T-cell (primary cell): Measurements from ENCODE around the gene AFF4. TPM values are rescaled to one million over a fixed set of nuclear protein-coding genes. Genes with fewer than 3 reads are reported as not detected.

Experiments used
- ATAC-seq, 4 experiments: fragments of 200-7000 bp in 3 of 4; fragments of 150-1000 bp in 1 of 4; cut with Tn5 transposase; replicated peaks in 1 of 4; 1 replicate in 3 of 4; 2 replicates in 1 of 4; pipeline ENCODE4 v1.10.0; 2021; ENCODE audit warnings: moderate library complexity in 3 of 4, mild to moderate bottlenecking in 2 of 4, moderate number of reproducible peaks in 1 of 4
- CTCF ChIA-PET, 2 donors: fragments of 300-600 bp; sonication (Branson Sonifier 250); formaldehyde crosslinking; loops; one replicate each; lab custom pipeline; 2022; ENCODE audit warnings: antibody characterized with exemption in 2 of 2; lab: Charles Lee
- POLR2A ChIA-PET, 2 donors: fragments of 300-600 bp; sonication (Branson Sonifier 250); formaldehyde crosslinking; loops; one replicate each; lab custom pipeline; 2022; ENCODE audit warnings: antibody characterized with exemption in 2 of 2; lab: Charles Lee
- DNase-seq, 35 experiments: peaks; one replicate each; pipeline versions ENCODE4 v3.0.0 to v3.0.0-alpha.2; 2013 to 2023
- H3K27ac ChIP-seq: one replicate; pipeline ENCODE4 v1.5.1; 2013; ENCODE audit warnings: low read length
- H3K27me3 ChIP-seq, 2 experiments: replicated peaks in 1 of 2; 1 replicate in 1 of 2; 2 replicates in 1 of 2; pipeline versions ENCODE4 v1.6.1 to v1.7.0; 2013; ENCODE audit warnings: low read length in 1 of 2, mixed read lengths in 1 of 2; ENCODE audit not compliant: control insufficient read depth in 2 of 2, insufficient read depth in 2 of 2; ENCODE audit errors: extremely low read depth in 1 of 2
- H3K36me3 ChIP-seq, 2 donors: 1 replicate in 1 of 2; 2 replicates in 1 of 2; pipeline versions ENCODE4 v1.6.1 to v1.7.0; 2013; ENCODE audit warnings: low read length in 1 of 2; ENCODE audit not compliant: control insufficient read depth in 2 of 2, insufficient read depth in 1 of 2; ENCODE audit errors: extremely low read depth in 1 of 2
- H3K4me1 ChIP-seq, 2 experiments: 1 replicate in 1 of 2; 2 replicates in 1 of 2; pipeline versions ENCODE4 v1.6.1 to v1.7.0; 2013; ENCODE audit warnings: low read length in 2 of 2, mixed read lengths in 1 of 2; ENCODE audit not compliant: insufficient read depth in 2 of 2, control insufficient read depth in 1 of 2; ENCODE audit errors: extremely low read depth in 1 of 2
- H3K4me3 ChIP-seq, 2 donors: 1 replicate in 1 of 2; 2 replicates in 1 of 2; pipeline versions ENCODE4 v1.5.1 to v1.7.0; 2013; ENCODE audit warnings: mild to moderate bottlenecking in 2 of 2, low read length in 1 of 2, moderate library complexity in 1 of 2; ENCODE audit not compliant: control insufficient read depth in 1 of 2; ENCODE audit errors: extremely low read depth in 1 of 2
- H3K9me3 ChIP-seq: 2 replicates; pipeline ENCODE4 v1.7.0; 2013
- H3K27ac Mint-ChIP-seq, 2 donors: one replicate each; pipeline ENCODE4 v1.8.0; 2020 to 2021; ENCODE audit warnings: mild to moderate bottlenecking in 2 of 2, mixed read lengths in 2 of 2
- H3K27me3 Mint-ChIP-seq, 2 donors: one replicate each; pipeline ENCODE4 v1.8.0; 2021 to 2022; ENCODE audit warnings: mixed read lengths in 2 of 2
- H3K36me3 Mint-ChIP-seq: one replicate; pipeline ENCODE4 v1.8.0; 2021; ENCODE audit warnings: mixed read lengths
- H3K4me1 Mint-ChIP-seq, 3 donors: one replicate each; pipeline ENCODE4 v1.8.0; 2020 to 2022; ENCODE audit warnings: mixed read lengths in 3 of 3, mild to moderate bottlenecking in 1 of 3
- H3K4me3 Mint-ChIP-seq, 3 donors: one replicate each; pipeline ENCODE4 v1.8.0; 2020 to 2022; ENCODE audit warnings: mild to moderate bottlenecking in 3 of 3, mixed read lengths in 3 of 3, moderate library complexity in 3 of 3
- H3K9me3 Mint-ChIP-seq, 3 donors: one replicate each; pipeline ENCODE4 v1.8.0; 2020 to 2022; ENCODE audit warnings: mixed read lengths in 3 of 3
- WGBS: methylation state at CpG from one replicate; pipeline ENCODE4 v1.1.5; 2013; ENCODE audit warnings: missing lambda C conversion rate; ENCODE audit not compliant: insufficient coverage; 5-methylcytosine and 5-hydroxymethylcytosine counted together
- total RNA-seq, 35 experiments: library from RNA in 6 of 35; stranded (reverse) in 6 of 35; fragments of 120-200 nt in 1 of 35; gene quantifications; one replicate each; pipeline versions ENCODE4 v1.2.1 to v1.2.4 and lab custom pipeline; 2013 to 2026

The AFF4 gene
- total RNA-seq, 5 donors from 2014 or later (not counting 1 experiment from before 2014, with no cell fraction given) = 44.2 to 74.1 (median 53.0) TPM

DNA sequence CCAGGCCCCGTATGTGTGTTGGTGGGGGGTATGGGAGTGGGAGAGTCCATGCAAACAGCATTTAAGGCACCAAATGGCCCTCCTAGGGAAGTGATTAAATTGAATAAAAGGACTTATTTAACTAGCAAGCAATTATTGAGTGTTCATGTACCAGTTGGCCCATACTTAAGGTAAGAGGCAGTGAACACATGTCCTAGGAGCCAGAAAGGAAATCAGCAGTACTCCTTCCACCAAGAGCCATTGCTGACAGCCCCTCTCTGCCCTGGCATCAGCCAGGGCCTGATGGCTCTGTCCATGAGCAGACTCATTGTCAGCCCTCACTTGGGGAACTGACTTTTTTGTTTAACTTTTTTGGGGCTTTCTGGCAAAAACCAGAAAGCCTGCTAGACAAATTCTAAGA is 122.5 kb downstream of the AFF4 start:
- ATAC-seq (no peak), DNase-seq (no peak)
- no CpG with 5 or more reads among the region's 1 CpG for WGBS
- ChIA-PET POLR2A (interaction anchor here (0.5 to 0.7 kb wide), 2 partner anchors 387 to 520 kb away, joined by 3 to 5 read pairs; no protein-coding TSS in a partner anchor), CTCF (no interaction called here)
- no peaks in the 10 kb centered on the region for H3K4me1 ChIP-seq
- Mint-ChIP-seq H3K9me3 (no peaks in the 10 kb centered on the region), H3K27ac (no peak overlapping the region), H3K4me3 (no peak overlapping the region), H3K4me1 (no peaks in the 10 kb centered on the region), H3K27me3 (no peaks in the 10 kb centered on the region), H3K36me3 (no peaks in the 10 kb centered on the region)
- H3K36me3 ChIP-seq = no peaks in the 10 kb centered on the region
- no peak overlapping the region for H3K27ac ChIP-seq
- peaks cover 0 to 4% of the 10 kb centered on the region in 2 experiments for H3K27me3 ChIP-seq
- no peak overlapping the region for H3K4me3 ChIP-seq
- no peaks in the 10 kb centered on the region for H3K9me3 ChIP-seq

DNA sequence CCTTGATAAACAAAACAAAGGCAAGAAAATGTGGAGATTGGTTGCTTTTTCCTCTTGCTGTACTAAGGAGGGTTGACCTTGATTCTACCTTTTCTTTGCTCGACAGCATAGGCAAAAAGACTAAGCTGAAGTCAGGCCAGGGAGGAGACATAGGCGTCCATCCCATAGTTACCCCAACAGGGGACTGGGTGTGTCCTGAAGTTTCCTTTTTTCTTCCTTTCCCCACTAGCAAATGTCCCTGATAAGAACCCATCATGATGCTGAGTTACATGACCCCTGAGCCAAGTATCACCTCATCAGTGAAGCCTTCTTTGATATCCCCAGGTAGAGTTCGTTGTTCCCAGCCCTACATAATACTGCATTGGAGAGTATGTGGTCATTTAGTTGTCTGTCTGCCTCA is 123.1 kb downstream of the AFF4 start:
- H3K9me3 ChIP-seq = no peaks in the 10 kb centered on the region
- H3K27ac Mint-ChIP-seq = no peak overlapping the region
- H3K4me1 Mint-ChIP-seq = no peaks in the 10 kb centered on the region
- H3K4me1 ChIP-seq = no peaks in the 10 kb centered on the region
- ChIA-PET CTCF (no interaction called here), POLR2A (no interaction called here)
- no peaks in the 10 kb centered on the region for H3K36me3 ChIP-seq
- no peak overlapping the region for H3K4me3 Mint-ChIP-seq
- ATAC-seq (no peak), DNase-seq (no peak)
- H3K27me3 ChIP-seq = peaks cover 0 to 4% of the 10 kb centered on the region in 2 experiments
- H3K27me3 Mint-ChIP-seq = no peaks in the 10 kb centered on the region
- no peaks in the 10 kb centered on the region for H3K36me3 Mint-ChIP-seq
- no peak overlapping the region for H3K27ac ChIP-seq
- no peak overlapping the region for H3K4me3 ChIP-seq
- H3K9me3 Mint-ChIP-seq = no peaks in the 10 kb centered on the region
- 88% methylated on average over 1 of the region's 3 CpGs for WGBS

DNA sequence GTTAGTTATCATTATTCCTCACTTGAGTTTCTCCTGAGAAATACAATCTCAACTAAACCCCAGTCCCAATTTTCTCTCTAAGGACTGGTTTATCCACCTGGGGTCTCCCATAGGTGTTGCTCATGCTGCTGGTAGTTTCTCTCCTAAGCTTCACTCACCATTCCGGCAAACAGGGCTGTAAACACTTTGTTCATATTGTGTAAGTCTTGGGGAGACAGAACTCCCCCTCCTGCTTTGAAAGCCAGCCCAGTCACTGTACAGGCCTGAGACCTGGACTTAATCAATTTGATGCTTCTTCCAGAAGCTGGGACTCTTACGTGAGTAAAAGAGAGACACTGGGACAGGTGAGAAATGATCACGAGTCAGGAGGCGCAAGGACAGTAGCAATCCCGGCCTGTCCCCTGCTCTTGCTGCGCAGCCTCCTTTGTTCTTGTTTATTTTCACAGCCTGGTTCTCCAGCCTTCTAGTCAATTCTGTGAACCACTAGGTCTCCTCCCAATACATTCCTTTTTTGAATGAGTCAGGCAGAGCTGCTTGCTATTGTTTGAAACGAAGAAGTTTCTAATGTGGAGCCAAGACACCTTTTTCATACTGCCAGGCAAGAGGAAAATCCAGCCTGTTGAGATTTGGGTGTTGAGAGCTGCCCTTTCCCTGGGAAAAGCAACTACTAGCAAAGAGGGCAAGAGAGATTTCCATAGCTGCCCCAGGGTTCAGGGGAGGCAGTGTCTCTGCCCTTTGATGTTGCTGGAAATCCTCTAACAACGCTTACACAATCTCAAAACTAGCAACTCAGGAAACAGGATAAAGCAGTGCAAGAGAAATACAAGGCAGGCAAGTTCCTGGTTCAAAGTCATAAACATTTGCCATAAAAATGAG is 123.8 kb downstream of the AFF4 start:
- DNase-seq (no peak), ATAC-seq (no peak)
- H3K4me3 ChIP-seq = no peak overlapping the region
- peaks cover 0 to 4% of the 10 kb centered on the region in 2 experiments for H3K27me3 ChIP-seq
- H3K9me3 Mint-ChIP-seq = no peaks in the 10 kb centered on the region
- 96% methylated on average over 5 of the region's 8 CpGs for WGBS
- ChIA-PET CTCF (no interaction called here), POLR2A (no interaction called here)
- H3K4me3 Mint-ChIP-seq = no peak overlapping the region
- H3K27ac Mint-ChIP-seq = no peak overlapping the region
- H3K9me3 ChIP-seq = no peaks in the 10 kb centered on the region
- H3K4me1 Mint-ChIP-seq = no peaks in the 10 kb centered on the region
- no peak overlapping the region for H3K27ac ChIP-seq
- H3K27me3 Mint-ChIP-seq = no peaks in the 10 kb centered on the region
- no peaks in the 10 kb centered on the region for H3K36me3 ChIP-seq
- H3K36me3 Mint-ChIP-seq = no peaks in the 10 kb centered on the region
- no peaks in the 10 kb centered on the region for H3K4me1 ChIP-seq

DNA sequence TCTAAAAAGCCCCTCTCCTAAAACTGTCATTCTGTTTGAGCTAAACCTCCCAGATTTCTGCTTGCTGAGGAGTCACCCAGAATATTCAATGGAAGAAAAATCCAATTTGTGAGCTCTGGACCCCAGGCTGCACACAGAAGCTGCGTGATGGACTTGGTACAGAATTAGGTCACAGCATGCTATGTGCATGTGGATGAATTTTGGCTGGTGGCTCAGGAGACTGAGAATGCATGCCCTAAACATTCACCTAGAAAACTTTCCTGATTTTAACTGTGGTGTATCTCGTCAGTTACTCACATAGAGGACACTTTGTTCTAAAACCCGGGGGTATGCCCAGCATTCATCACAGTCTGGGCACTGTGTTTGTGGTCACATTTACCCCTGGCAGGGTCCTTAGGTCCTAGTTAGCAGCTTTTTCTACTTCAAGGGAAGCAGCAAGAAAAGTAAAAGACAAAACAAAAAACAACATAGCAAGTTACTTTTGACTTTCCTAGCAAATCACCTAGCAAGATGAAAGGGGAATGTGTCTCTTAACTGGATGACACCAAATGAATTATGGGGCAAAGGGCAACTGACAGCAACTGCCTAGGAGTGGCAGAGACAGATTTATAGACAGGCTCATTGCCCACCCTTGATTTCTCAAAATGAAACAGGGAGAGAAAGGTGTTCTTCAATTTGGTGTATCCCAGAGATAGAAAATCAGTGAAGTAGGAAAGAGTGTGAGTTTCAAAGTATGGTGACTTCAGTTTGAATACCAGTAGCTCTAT is 124.7 kb downstream of the AFF4 start:
- H3K27ac ChIP-seq = no peak overlapping the region
- no peaks in the 10 kb centered on the region for H3K9me3 Mint-ChIP-seq
- CTCF ChIA-PET = no interaction called here
- WGBS = 75% methylated on average over 3 of the region's 3 CpGs
- H3K27me3 Mint-ChIP-seq = peaks cover 0 to 4% of the 10 kb centered on the region in 2 donors
- H3K27ac Mint-ChIP-seq = no peak overlapping the region
- no peaks in the 10 kb centered on the region for H3K4me1 Mint-ChIP-seq
- H3K4me3 ChIP-seq = no peak overlapping the region
- H3K36me3 ChIP-seq = no peaks in the 10 kb centered on the region
- POLR2A ChIA-PET = no interaction called here
- H3K36me3 Mint-ChIP-seq = no peaks in the 10 kb centered on the region
- H3K4me1 ChIP-seq = no peaks in the 10 kb centered on the region
- H3K4me3 Mint-ChIP-seq = no peak overlapping the region
- DNase-seq (no peak), ATAC-seq (no peak)
- no peaks in the 10 kb centered on the region for H3K9me3 ChIP-seq
- peaks cover 0 to 4% of the 10 kb centered on the region in 2 experiments for H3K27me3 ChIP-seq

DNA sequence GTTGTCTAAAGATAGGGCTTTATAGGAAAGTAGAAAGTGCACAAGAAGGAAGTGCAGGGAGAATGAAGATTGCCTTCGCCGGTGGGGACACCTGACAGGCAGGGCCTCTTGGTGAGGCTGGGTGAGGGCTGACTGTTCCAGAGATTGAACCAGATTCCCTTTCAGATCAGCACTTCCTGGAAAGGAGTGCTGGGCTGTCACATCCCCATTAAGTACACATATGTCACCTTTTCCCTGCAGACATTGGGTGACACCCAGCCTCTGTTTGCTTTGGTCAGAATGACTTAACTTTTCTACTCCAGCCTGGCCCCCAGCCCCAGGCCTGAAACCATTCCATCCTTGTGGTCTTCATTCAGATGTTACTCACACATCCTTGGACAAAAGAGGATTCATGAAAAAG is 125.6 kb downstream of the AFF4 start:
- Histone ChIP-seq H3K27ac (no peak overlapping the region), H3K9me3 (no peaks in the 10 kb centered on the region), H3K36me3 (no peaks in the 10 kb centered on the region), H3K27me3 (peaks cover 0 to 4% of the 10 kb centered on the region in 2 experiments), H3K4me1 (no peaks in the 10 kb centered on the region), H3K4me3 (no peak overlapping the region)
- Mint-ChIP-seq H3K4me3 (no peak overlapping the region), H3K27me3 (peaks cover under 1 to 4% of the 10 kb centered on the region in 2 donors), H3K4me1 (no peaks in the 10 kb centered on the region), H3K27ac (no peak overlapping the region), H3K36me3 (no peaks in the 10 kb centered on the region), H3K9me3 (no peaks in the 10 kb centered on the region)
- CTCF ChIA-PET = no interaction called here
- ATAC-seq (no peak), DNase-seq (no peak)
- POLR2A ChIA-PET = no interaction called here
- 82% methylated on average over 2 of the region's 2 CpGs for WGBS

DNA sequence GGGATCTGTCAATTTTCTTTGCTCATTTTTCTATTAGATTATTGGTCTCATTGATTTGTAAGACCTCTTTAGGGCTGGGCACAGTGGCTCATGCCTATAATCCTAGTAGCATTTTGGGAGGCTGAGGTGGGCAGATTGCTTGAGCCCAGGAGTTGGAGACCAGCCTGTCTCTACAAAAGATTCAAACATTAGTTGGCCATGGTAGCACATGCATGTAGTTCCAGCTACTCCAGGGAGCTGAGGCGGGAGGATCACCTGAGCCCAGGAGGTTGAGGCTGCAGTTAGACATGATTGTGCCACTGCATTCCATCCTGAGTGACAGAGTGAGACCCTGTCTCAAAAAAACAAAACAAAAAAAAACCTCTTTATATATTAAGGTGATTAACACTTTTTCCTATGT is 126.6 kb downstream of the AFF4 start:
- H3K9me3 ChIP-seq = no peaks in the 10 kb centered on the region
- Mint-ChIP-seq H3K9me3 (no peaks in the 10 kb centered on the region), H3K4me3 (no peak overlapping the region), H3K36me3 (no peaks in the 10 kb centered on the region), H3K4me1 (no peaks in the 10 kb centered on the region), H3K27ac (no peak overlapping the region), H3K27me3 (peaks cover 3 to 4% of the 10 kb centered on the region in 2 donors)
- ATAC-seq = no peak
- WGBS = no CpG with 5 or more reads among the region's 1 CpG
- H3K4me3 ChIP-seq = no peak overlapping the region
- DNase-seq = no peak
- H3K4me1 ChIP-seq = no peaks in the 10 kb centered on the region
- CTCF ChIA-PET = no interaction called here
- H3K27ac ChIP-seq = no peak overlapping the region
- H3K27me3 ChIP-seq = peaks cover 0 to 4% of the 10 kb centered on the region in 2 experiments
- no peaks in the 10 kb centered on the region for H3K36me3 ChIP-seq
- POLR2A ChIA-PET = no interaction called here
